AG09309 (cell line): Measurements from ENCODE around the gene CST7.

ENCODE experiments used
- DNase-seq: peaks from one replicate; pipeline ENCODE4 v3.0.0-alpha.2; 2010; ENCODE audit warnings: low read depth
- H3K4me3 ChIP-seq: 2 replicates; pipeline ENCODE4 v1.5.1; 2011; ENCODE audit warnings: mild to moderate bottlenecking, low read depth, low read length, moderate library complexity; ENCODE audit not compliant: control insufficient read depth
- CTCF ChIP-seq: IDR thresholded peaks from 2 replicates; pipeline ENCODE4 v1.5.1; 2011; ENCODE audit warnings: mild to moderate bottlenecking, low read depth, low read length, inconsistent platforms; ENCODE audit not compliant: insufficient read depth, control insufficient read depth; ENCODE audit errors: missing control alignments

Gene CST7

GRCh38 chr20:24955045-24955444, 6.0 kb downstream of the CST7 start:
- no peak for TF ChIP-seq CTCF
- DNase-seq, result no peak
- H3K4me3 ChIP-seq, result no peak overlapping the region

GRCh38 chr20:24956001-24956841, 7.2 kb downstream of the CST7 start:
- TF ChIP-seq CTCF, result no peak

GRCh38 chr20:24957326-24958016, 8.4 kb downstream of the CST7 start:
- DNase-seq, result no peak
- no peak for TF ChIP-seq CTCF
- no peak overlapping the region for H3K4me3 ChIP-seq

More at GRCh38 chr20:24956001-24956841, 7.2 kb downstream of the CST7 start:
- H3K4me3 ChIP-seq, result no peak overlapping the region
- no peak for DNase-seq

- no peak for DNase-seq
- TF ChIP-seq CTCF, result no peak
- H3K4me3 ChIP-seq, result no peak overlapping the region
Observed at GRCh38 chr20:24958506-24959385, 9.7 kb downstream of the CST7 start.

GRCh38 chr20:24959591-24960301, 10.7 kb downstream of the CST7 start:
- H3K4me3 ChIP-seq, result no peak overlapping the region
- TF ChIP-seq CTCF, result no peak
- no peak for DNase-seq

- TF ChIP-seq CTCF, result no peak
- H3K4me3 ChIP-seq, result no peak overlapping the region
- no peak for DNase-seq
Observed at GRCh38 chr20:24960302-24960801, 11.3 kb downstream of the CST7 start.
